ENCODE data around the gene OTOA.

GRCh38 chr16:21651515-21651914 lies 12.3 kb upstream of the OTOA start:
- no peak for TF ChIP-seq TCF7L2 (IDR thresholded peaks at IDR 0.05; ENCODE audit: borderline replicate concordance, low read depth, low read length)
- no peak for TF ChIP-seq MYNN (tag by site-specific recombination; IDR thresholded peaks at IDR 0.05; ENCODE audit: borderline replicate concordance)
- TF ChIP-seq ZNF664 (tag by site-specific recombination; IDR thresholded peaks at IDR 0.05) = no peak
- TF ChIP-seq PBX3 (CRISPR knock-in tag; IDR thresholded peaks at IDR 0.05) = no peak
- TF ChIP-seq CTCF (tag by site-specific recombination; IDR thresholded peaks at IDR 0.05) = no peak
- TF ChIP-seq ZEB2 (tag by site-specific recombination; IDR thresholded peaks at IDR 0.05) = no peak
- no peak for TF ChIP-seq ZBTB10 (tag by site-specific recombination; IDR thresholded peaks at IDR 0.05)
- no peak for TF ChIP-seq ZNF140 (tag by site-specific recombination; IDR thresholded peaks at IDR 0.05)
- no peak for TF ChIP-seq GLIS1 (tag by site-specific recombination; IDR thresholded peaks at IDR 0.05)
- no peak for TF ChIP-seq REST (tag by site-specific recombination; IDR thresholded peaks at IDR 0.05)
- TF ChIP-seq ZNF76 (tag by site-specific recombination; IDR thresholded peaks at IDR 0.05; ENCODE audit: borderline replicate concordance, low read depth) = no peak
- TF ChIP-seq ZNF473 (tag by site-specific recombination; IDR thresholded peaks at IDR 0.05) = no peak
- TF ChIP-seq ZNF768 (tag by site-specific recombination; IDR thresholded peaks at IDR 0.05) = no peak
- no peak for TF ChIP-seq ZNF830 (tag by site-specific recombination; IDR thresholded peaks at IDR 0.05; ENCODE audit: low read depth)
